Activated CD4-positive, alpha-beta T cell treated with anti-CD3 and anti-CD28 coated beads, Interleukin-2, amount 50 U/mL, for 16 hours (primary cell): ENCODE results near the gene AUH.
A peak's percentile ranks its signal among the peaks of the same experiment; 100 is the strongest.

Experiments
- DNase-seq: peaks from one replicate; pipeline ENCODE4 v3.0.0-alpha.2; 2020

AUH gene

DNA sequence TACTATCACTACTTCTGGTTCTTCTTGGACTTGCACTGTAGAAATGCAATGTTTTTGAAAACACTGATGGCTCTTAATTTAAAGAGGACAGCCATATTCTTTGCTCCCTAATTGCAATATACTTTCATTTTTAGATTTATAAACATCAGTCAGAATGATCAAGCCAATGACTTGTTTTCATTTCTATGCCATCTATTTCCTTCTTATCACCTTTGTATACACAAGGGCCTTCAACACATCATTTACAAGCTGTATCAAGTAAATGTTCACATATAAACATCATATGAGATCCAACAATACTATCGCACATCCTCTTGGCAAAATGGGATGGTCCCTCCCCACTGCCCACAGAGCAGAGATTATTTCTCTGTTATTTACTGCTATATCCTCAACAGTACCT lies 24.9 kb downstream of the AUH start:
- no peak for DNase-seq

DNA sequence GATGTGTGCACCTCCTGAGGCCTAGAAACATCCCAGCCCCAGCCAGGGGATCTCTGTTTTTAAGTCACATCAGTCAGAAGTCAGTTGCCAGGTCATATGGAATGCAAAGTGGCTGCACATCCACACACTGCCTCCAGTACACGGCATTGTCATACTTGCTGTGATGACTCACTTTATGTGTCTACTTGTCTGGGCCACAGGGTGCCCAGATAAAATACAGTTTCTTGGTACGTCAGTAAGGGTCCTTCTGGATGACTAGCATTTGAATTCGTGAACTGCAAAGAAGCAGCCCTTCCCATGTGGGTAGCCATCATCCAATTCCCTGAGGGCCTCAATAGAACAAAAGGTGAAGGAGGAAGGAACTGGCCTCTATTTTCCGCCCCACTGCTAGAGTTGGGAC lies 27.7 kb downstream of the AUH start:
- peak; percentile 28 for DNase-seq

DNA sequence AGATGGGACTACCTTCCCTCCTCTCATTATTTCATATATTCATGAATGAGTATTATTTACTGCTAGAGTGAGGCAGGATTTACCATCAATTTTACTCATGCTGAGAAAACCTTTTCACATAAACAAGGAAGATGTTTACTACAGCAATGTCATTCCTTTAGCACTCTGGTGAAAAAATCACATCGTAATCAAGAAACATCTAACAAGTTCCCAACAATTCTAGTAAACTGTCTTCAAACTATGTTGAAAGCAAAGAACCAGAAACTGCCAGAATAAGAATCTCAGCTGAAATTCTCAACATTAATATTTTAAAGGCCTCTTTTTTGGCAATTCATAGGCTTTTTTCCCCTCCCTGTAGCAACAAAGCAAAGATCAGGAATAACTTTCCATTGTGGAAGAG lies 28.2 kb downstream of the AUH start:
- DNase-seq, result no peak

- no peak for DNase-seq
Observed at GRCh38 chr9:91332546-91333231, 29.0 kb downstream of the AUH start.

DNA sequence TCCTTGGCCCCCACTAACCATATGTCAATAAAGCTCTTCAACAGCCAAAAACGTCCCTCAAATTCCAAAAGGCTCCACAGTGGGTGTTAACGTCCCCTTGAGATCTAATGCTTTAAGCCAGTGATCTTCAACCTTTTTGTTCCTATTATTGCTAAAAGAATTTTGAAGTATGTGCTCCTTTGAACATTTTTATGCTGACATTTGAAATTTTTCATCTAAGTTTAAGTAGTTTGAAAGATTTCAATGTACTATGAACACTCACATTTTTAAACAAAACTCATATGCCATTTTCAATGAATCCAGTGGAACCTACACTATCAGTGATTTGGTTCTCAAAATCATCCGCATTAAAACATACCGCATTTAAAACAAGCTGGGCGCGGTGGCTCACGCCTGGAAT lies 29.9 kb downstream of the AUH start:
- DNase-seq, result no peak

- DNase-seq, result no peak
Observed at GRCh38 chr9:91328186-91328585, 33.5 kb downstream of the AUH start.

DNA sequence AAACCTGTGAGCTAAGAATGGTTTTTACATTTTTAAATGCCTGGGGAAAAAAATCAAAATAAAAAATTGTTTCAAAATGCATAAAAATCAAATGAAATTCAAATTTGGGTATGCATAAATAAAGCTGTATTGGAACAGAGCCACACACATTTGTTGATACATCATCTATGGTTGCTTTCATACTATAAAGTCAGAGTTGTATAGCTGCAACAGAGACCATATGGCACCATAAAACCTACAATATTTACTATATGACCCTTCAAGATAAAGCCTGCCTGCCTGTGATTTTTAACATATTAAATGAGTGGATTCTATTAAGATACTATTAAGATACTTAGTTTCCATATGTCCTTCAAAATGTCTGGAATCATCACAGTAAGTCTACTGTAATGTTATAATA lies 40.0 kb downstream of the AUH start:
- no peak for DNase-seq

DNA sequence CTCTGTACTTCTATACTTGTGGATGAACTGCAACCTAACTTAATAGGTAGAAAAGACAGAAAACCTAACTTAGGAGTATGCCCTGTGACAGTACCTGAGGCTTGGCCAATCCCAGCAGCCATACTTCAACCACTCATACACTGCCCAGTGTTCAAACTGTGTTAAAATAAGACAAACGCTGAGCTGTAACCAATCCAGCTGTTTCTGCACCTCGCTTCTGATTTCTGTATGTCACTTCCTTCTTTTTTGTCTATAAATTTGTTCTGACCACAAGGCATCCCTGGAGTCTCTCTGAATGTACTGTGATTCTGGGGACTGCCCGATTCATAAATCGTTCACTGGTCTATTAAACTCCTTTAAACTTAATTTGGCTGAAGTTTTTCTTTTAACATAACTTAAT lies 41.4 kb downstream of the AUH start:
- no peak for DNase-seq

DNA sequence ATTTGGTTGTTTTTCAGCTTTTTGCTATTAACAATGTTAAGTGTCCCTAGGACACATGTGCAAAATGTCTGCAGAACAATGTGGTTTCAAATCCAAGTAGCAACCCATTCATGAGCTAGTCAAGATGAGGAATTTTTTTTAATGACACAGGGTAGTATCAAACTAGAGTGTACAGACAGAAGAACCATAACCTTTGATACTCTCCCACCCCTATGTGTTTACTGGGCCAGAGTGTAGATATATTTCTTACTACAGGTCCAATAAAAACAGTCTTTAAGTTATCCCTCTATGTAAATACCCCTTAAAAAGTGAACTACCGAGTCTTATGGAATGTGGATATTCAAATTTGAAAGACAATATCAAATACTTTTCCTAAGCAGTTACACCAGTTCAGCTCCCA lies 45.6 kb downstream of the AUH start:
- no peak for DNase-seq

DNA sequence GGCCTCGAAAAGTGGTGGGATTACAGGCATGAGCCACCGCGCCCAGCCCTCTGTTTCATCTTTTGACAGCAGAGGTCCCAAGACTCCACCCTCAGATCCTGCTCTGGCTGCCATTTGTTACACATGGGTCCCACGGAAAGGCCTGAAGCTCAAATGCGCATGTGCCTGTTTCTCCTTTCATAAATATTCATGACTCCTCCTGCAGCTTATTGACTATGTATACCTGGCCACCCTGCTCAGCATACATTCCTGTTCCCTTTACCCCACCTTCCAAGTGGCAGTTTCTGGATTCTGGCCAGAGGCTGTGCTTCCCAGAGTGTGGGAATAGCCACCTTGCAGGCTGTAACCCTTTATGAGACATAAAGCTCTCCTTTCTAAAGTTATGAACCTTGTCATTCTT lies 46.5 kb downstream of the AUH start:
- no peak for DNase-seq

GRCh38 chr9:91312717-91313325 lies 48.9 kb downstream of the AUH start:
- DNase-seq, result no peak

GRCh38 chr9:91310037-91310436 lies 51.7 kb downstream of the AUH start:
- no peak for DNase-seq

GRCh38 chr9:91308191-91308590 lies 53.5 kb downstream of the AUH start:
- DNase-seq, result peak; percentile 36

- DNase-seq, result no peak
Observed at GRCh38 chr9:91307279-91307678, 54.4 kb downstream of the AUH start.

- DNase-seq, result no peak
Observed at GRCh38 chr9:91306296-91306630, 55.5 kb downstream of the AUH start.

DNA sequence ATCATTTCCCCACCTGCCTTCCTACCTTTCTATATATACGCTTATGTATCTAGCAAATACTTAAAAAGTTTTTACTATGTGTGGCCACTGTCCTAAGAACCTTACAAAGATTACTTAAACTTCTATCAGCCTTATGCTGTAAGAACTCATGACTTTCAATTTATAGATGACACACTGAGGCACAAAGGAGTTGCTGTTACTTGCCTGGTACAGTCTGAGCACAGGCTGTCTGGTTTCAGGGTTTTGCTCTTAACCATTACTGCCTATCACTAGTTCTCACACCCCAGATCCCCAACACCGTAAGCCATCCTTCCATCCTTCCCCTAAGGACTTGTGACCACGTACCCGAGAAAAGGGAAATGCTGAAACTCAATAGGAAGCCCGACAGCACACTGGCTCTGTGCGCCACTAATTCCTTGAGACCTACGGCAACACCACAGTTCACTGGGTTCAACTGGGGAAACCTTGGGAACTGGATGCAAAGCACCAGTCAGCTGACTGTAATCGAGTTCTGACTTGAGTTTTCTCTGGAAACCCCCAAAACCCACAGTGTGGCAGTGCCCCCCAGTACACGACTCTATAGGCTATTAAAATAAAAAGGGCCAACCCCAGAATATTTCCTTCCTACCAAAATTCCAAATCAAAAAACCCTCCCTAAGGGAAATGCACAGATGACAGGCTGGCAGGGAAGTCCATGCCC lies 56.0 kb downstream of the AUH start:
- DNase-seq, result no peak

DNA sequence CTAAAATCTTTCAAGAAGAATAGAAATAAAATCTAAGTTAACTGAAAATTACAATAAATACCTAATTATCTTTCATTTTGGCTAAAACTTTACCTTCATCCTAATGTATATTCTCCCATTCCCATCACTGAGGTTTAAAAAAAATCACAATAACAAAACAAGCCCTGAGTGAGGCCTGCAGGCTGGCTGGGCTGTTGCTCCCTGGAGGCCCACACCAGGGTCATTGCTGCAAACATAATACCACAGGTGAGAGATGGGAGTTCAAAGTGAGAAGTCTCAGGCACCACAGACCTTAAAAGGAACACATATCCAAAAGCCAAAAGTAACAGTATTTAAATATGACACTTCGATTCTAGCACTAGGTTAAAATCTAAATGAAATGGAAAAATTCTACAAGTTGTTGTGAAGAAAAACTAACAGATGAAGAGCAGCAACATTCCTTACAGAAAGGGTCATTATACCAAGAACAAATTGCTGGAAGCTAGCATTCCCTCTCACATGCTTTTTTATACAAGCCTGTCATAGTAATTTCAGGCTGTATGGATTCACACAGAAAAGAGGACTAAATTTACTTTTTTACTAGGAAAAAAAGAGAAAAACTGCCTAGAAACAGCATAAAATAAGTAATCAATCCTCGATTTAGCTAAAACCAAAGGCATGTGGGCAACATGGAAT lies 57.8 kb downstream of the AUH start:
- DNase-seq, result no peak

GRCh38 chr9:91302831-91303230 lies 58.9 kb downstream of the AUH start:
- DNase-seq, result no peak

DNA sequence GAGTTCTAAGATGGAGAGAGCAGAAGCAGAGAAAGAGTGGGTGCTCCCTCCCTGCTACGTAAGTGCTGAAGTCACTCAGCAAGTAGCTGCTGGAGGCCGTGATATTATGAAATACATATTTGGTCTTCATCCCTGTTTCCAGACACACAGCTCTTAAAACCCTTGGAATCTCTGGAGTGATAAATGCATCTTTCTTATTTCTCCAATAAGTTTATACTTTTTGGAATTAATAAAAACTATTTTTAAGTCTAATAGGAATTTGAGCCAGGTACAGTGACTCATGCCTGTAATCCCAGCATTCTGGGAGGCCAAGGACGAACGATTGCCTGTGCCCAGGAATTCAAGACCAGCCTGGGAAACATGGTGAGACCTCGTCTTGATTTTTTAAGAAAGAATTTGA lies 60.6 kb downstream of the AUH start:
- DNase-seq, result no peak

DNA sequence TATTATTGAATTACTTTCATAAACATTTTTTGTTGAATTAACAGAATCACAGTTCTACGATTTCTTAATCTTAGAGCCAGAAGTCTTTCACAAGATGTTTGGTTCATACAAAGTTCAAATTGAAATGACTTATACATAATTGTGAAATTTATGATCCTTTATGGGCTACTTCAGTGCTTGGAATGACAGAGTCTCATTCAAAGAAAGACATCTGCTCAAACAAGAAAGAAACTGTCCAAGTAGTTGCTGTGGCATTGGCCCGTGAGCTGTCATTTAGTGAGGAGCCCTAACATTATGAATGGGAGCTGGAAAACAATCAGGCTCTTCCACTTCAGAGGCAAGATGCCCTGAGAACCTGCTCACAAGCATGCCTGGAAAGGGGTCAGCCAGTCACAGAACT lies 63.4 kb downstream of the AUH start:
- no peak for DNase-seq

DNA sequence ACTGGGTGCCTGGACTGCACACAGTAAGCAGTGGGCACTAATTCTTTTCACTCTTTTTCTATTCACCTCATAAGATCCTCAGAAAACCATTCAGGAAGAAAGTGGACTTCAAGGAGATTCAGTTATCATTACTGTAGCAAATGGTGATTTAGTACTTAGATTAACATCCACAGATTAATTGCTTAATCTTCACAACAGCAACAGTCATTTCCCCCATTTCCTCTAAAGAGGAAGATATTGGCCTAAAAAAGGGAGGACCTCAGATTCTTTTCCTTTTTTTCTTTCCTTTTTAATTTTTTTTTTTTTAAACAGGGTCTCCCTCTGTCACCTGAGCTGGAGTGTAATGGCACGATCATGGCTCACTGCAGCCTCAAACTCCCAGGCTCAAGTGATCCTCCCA lies 64.4 kb downstream of the AUH start:
- DNase-seq, result no peak

GRCh38 chr9:91296354-91296753 lies 65.4 kb downstream of the AUH start:
- no peak for DNase-seq

GRCh38 chr9:91295357-91295756 lies 66.4 kb downstream of the AUH start:
- no peak for DNase-seq

DNA sequence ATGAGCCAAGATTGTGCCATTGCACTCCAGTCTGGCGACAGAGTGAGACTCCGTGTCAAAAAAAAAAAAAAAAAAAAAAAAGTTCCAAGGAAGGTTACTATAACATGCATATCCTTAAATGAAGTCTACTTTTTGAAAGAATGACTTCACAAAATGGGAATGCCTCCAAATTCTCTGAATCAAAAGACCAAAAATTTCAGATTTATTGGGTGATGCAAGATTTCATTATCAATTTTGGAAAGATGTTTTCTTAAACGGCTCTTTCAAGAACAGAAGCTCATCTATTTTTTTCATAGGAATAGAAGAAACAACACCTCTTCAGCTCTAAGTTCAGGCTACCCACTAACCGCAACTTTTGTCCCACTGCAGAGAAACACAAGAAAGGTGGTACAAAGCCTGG lies 69.9 kb downstream of the AUH start:
- no peak for DNase-seq
